CD4-positive, alpha-beta memory T cell (primary cell): ENCODE measurements around the gene FZD1. TPM values are rescaled to one million over a fixed set of nuclear protein-coding genes. Genes with fewer than 3 reads are reported as not detected.
A peak's percentile ranks its signal among the peaks of the same experiment; 100 is the strongest.

ENCODE experiments used
- CTCF ChIA-PET: fragments of 350-600 bp; sonication (Branson Sonifier 250); formaldehyde crosslinking; loops from one replicate; lab custom pipeline; 2021; ENCODE audit warnings: inconsistent platforms; ENCODE audit not compliant: partially characterized antibody; lab: Charles Lee
- POLR2A ChIA-PET: fragments of 350-600 bp; sonication (Branson Sonifier 250); formaldehyde crosslinking; loops from one replicate; lab custom pipeline; 2021; ENCODE audit not compliant: partially characterized antibody; lab: Charles Lee
- DNase-seq, 5 donors: peaks; one replicate each; pipeline versions ENCODE4 v3.0.0 to v3.0.0-alpha.2; 2020 to 2022; ENCODE audit warnings: mixed read lengths in 1 of 5
- H3K27ac ChIP-seq: one replicate; pipeline ENCODE4 v1.7.0; 2013; ENCODE audit warnings: low read depth, low read length
- H3K27me3 ChIP-seq: 2 replicates; pipeline ENCODE4 v1.7.0; 2013; ENCODE audit warnings: mild to moderate bottlenecking, low read length, moderate library complexity; ENCODE audit not compliant: insufficient read depth
- H3K36me3 ChIP-seq: 2 replicates; pipeline ENCODE4 v1.7.0; 2013; ENCODE audit warnings: mild to moderate bottlenecking, low read length, moderate library complexity; ENCODE audit not compliant: insufficient read depth
- H3K4me1 ChIP-seq: 2 replicates; pipeline ENCODE4 v1.7.0; 2013; ENCODE audit warnings: mild to moderate bottlenecking, low read length, moderate library complexity; ENCODE audit not compliant: insufficient read depth
- H3K4me3 ChIP-seq, 2 donors: one replicate each; pipeline ENCODE4 v1.7.0; 2013; ENCODE audit warnings: low read length in 2 of 2, mild to moderate bottlenecking in 1 of 2
- H3K9me3 ChIP-seq, 2 donors: one replicate each; pipeline ENCODE4 v1.7.0; 2013; ENCODE audit warnings: low read length in 2 of 2, control low read depth in 1 of 2; ENCODE audit not compliant: control insufficient read depth in 1 of 2
- H3K27ac Mint-ChIP-seq, 7 donors: one replicate each; pipeline ENCODE4 v1.8.0; 2020 to 2021; ENCODE audit warnings: mixed read lengths in 7 of 7, mild to moderate bottlenecking in 6 of 7, inconsistent platforms in 3 of 7, moderate library complexity in 3 of 7
- H3K27me3 Mint-ChIP-seq, 2 donors: one replicate each; pipeline ENCODE4 v1.8.0; 2020 to 2021; ENCODE audit warnings: mixed read lengths in 2 of 2
- H3K36me3 Mint-ChIP-seq, 2 donors: one replicate each; pipeline ENCODE4 v1.8.0; 2020 to 2021; ENCODE audit warnings: mixed read lengths in 2 of 2, inconsistent platforms in 1 of 2, mild to moderate bottlenecking in 1 of 2
- H3K4me1 Mint-ChIP-seq, 4 donors: one replicate each; pipeline ENCODE4 v1.8.0; 2020 to 2021; ENCODE audit warnings: mixed read lengths in 4 of 4, mild to moderate bottlenecking in 1 of 4
- H3K4me3 Mint-ChIP-seq, 8 donors: one replicate each; pipeline ENCODE4 v1.8.0; 2020 to 2021; ENCODE audit warnings: mixed read lengths in 8 of 8, mild to moderate bottlenecking in 7 of 8, moderate library complexity in 6 of 8, inconsistent platforms in 3 of 8
- H3K9me3 Mint-ChIP-seq, 8 donors: one replicate each; pipeline ENCODE4 v1.8.0; 2020 to 2021; ENCODE audit warnings: mixed read lengths in 8 of 8, mild to moderate bottlenecking in 5 of 8, inconsistent platforms in 3 of 8, moderate library complexity in 1 of 8
- intact Hi-C: fragments of 100-400 bp; cut with micrococcal nuclease; formaldehyde crosslinking; loops from one replicate; pipeline ENCODE4 v1.15.1; 2023
- polyA plus RNA-seq, 2 donors: library from polyadenylated mRNA; unstranded; fragments of 300-500 nt; fragmentation: Illumina TruSeq; gene quantifications; one replicate each; pipeline ENCODE4 v1.2.3, GENCODE V29; 2021
- total RNA-seq, 2 experiments: library from RNA; stranded (reverse); gene quantifications; one replicate each; pipeline ENCODE4 v1.2.3, GENCODE V29; 2021

Gene FZD1
- total and polyA plus RNA-seq, 4 experiments from 2014 or later = 0.08 to 0.09 TPM; not detected in 2

GRCh38 chr7:91314591-91315323 is 50.5 kb downstream of the FZD1 start:
- Mint-ChIP-seq H3K4me1 (no peaks in the 10 kb centered on the region), H3K9me3 (peaks cover 0 to 3% (median 0%) of the 10 kb centered on the region in 8 donors), H3K27me3 (peaks cover 0 to 2% of the 10 kb centered on the region in 2 donors), H3K4me3 (no peak overlapping the region), H3K36me3 (no peaks in the 10 kb centered on the region), H3K27ac (no peak overlapping the region)
- ChIA-PET POLR2A (interaction anchor here (0.6 kb wide), 1 partner anchor 35 kb away, joined by 3 read pairs; no protein-coding TSS in a partner anchor), CTCF (no interaction called here)
- no peak overlapping the region for H3K4me3 ChIP-seq
- no peaks in the 10 kb centered on the region for H3K36me3 ChIP-seq
- H3K9me3 ChIP-seq = no peaks in the 10 kb centered on the region
- no peak overlapping the region for H3K27ac ChIP-seq
- intact Hi-C loops = no loop called here
- H3K4me1 ChIP-seq = no peaks in the 10 kb centered on the region
- no peak for DNase-seq
- H3K27me3 ChIP-seq = no peaks in the 10 kb centered on the region

GRCh38 chr7:91316426-91316825 is 52.2 kb downstream of the FZD1 start:
- no peaks in the 10 kb centered on the region for H3K36me3 ChIP-seq
- no peaks in the 10 kb centered on the region for H3K9me3 ChIP-seq
- no peak for DNase-seq
- H3K4me1 ChIP-seq = no peaks in the 10 kb centered on the region
- H3K27me3 ChIP-seq = no peaks in the 10 kb centered on the region
- ChIA-PET POLR2A (no interaction called here), CTCF (no interaction called here)
- no peak overlapping the region for H3K4me3 ChIP-seq
- H3K4me1 Mint-ChIP-seq = no peaks in the 10 kb centered on the region
- H3K9me3 Mint-ChIP-seq = peaks cover 0 to 3% (median 0%) of the 10 kb centered on the region in 8 donors
- intact Hi-C loops = no loop called here
- no peak overlapping the region for H3K4me3 Mint-ChIP-seq
- H3K27me3 Mint-ChIP-seq = peaks cover 0 to 2% of the 10 kb centered on the region in 2 donors
- no peaks in the 10 kb centered on the region for H3K36me3 Mint-ChIP-seq
- no peak overlapping the region for H3K27ac Mint-ChIP-seq
- no peak overlapping the region for H3K27ac ChIP-seq

GRCh38 chr7:91319351-91319750 is 55.1 kb downstream of the FZD1 start:
- Mint-ChIP-seq H3K9me3 (peaks cover 0 to 3% (median 0%) of the 10 kb centered on the region in 8 donors), H3K27ac (no peak overlapping the region), H3K4me3 (peak overlapping the region in 1 of 8 donors; percentile 38), H3K27me3 (peaks cover 0 to 2% of the 10 kb centered on the region in 2 donors), H3K36me3 (no peaks in the 10 kb centered on the region), H3K4me1 (no peaks in the 10 kb centered on the region)
- Histone ChIP-seq H3K4me3 (no peak overlapping the region), H3K36me3 (no peaks in the 10 kb centered on the region), H3K27ac (no peak overlapping the region), H3K27me3 (no peaks in the 10 kb centered on the region), H3K9me3 (no peaks in the 10 kb centered on the region), H3K4me1 (no peaks in the 10 kb centered on the region)
- POLR2A ChIA-PET = no interaction called here
- intact Hi-C loops = no loop called here
- CTCF ChIA-PET = no interaction called here
- DNase-seq = no peak

GRCh38 chr7:91320366-91321078 is 56.3 kb downstream of the FZD1 start:
- POLR2A ChIA-PET = interaction anchor here (0.6 kb wide), 1 partner anchor 12 kb away, joined by 4 read pairs; no protein-coding TSS in a partner anchor
- no peak overlapping the region for H3K27ac Mint-ChIP-seq
- CTCF ChIA-PET = no interaction called here
- no peak for DNase-seq
- Histone ChIP-seq H3K9me3 (no peaks in the 10 kb centered on the region), H3K4me3 (no peak overlapping the region), H3K4me1 (no peaks in the 10 kb centered on the region), H3K36me3 (no peaks in the 10 kb centered on the region), H3K27me3 (no peaks in the 10 kb centered on the region), H3K27ac (no peak overlapping the region)
- no peaks in the 10 kb centered on the region for H3K4me1 Mint-ChIP-seq
- intact Hi-C loops = no loop called here
- H3K36me3 Mint-ChIP-seq = no peaks in the 10 kb centered on the region
- no peak overlapping the region for H3K4me3 Mint-ChIP-seq
- H3K9me3 Mint-ChIP-seq = peaks cover 0 to 3% (median 0%) of the 10 kb centered on the region in 8 donors
- H3K27me3 Mint-ChIP-seq = peaks cover 0 to 2% of the 10 kb centered on the region in 2 donors
